DOHH2 (cell line): ENCODE data around the gene C2orf49.

Experiments used
- EZH2phosphoT487 ChIP-seq: fragments of 200-600 bp; sonication (generic); IDR thresholded peaks from 2 replicates; pipeline ENCODE4 v1.6.1; 2017; ENCODE audit warnings: borderline replicate concordance, mild to moderate bottlenecking, antibody characterized with exemption, low read length, moderate library complexity, mixed read lengths
- TF ChIP-seq, protein P1 (sequence below): fragments of 200-600 bp; sonication (generic); IDR thresholded peaks from one replicate; pipeline ENCODE4 v1.5.1; 2014; ENCODE audit warnings: antibody characterized with exemption, mild to moderate bottlenecking, low read depth, low read length; ENCODE audit not compliant: poor library complexity, severe bottlenecking

DNA sequence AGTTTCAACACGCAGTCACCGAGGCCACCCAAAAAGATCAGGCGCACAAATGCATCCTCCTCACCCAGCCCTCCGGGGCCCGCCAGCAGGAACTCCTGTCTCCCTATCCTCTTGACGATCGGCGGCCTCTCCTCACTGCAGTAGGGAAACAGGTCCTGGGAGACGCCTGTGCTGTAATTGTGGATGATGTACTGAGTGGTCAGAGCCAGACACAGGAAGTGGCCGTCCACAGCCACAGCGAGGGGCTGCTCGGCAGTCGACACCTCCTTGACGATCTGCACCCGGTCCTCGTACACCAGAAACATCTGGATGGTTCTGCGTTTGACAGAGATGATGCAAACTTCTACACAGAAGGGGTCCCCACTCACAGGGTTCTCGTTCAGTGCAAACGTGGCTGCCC, 29.8 kb upstream of the C2orf49 start:
- TF ChIP-seq, protein P1, sequence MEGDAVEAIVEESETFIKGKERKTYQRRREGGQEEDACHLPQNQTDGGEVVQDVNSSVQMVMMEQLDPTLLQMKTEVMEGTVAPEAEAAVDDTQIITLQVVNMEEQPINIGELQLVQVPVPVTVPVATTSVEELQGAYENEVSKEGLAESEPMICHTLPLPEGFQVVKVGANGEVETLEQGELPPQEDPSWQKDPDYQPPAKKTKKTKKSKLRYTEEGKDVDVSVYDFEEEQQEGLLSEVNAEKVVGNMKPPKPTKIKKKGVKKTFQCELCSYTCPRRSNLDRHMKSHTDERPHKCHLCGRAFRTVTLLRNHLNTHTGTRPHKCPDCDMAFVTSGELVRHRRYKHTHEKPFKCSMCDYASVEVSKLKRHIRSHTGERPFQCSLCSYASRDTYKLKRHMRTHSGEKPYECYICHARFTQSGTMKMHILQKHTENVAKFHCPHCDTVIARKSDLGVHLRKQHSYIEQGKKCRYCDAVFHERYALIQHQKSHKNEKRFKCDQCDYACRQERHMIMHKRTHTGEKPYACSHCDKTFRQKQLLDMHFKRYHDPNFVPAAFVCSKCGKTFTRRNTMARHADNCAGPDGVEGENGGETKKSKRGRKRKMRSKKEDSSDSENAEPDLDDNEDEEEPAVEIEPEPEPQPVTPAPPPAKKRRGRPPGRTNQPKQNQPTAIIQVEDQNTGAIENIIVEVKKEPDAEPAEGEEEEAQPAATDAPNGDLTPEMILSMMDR, result no peak
- no peak for TF ChIP-seq EZH2phosphoT487
